Measurements from ENCODE around the gene NFASC.

DNA sequence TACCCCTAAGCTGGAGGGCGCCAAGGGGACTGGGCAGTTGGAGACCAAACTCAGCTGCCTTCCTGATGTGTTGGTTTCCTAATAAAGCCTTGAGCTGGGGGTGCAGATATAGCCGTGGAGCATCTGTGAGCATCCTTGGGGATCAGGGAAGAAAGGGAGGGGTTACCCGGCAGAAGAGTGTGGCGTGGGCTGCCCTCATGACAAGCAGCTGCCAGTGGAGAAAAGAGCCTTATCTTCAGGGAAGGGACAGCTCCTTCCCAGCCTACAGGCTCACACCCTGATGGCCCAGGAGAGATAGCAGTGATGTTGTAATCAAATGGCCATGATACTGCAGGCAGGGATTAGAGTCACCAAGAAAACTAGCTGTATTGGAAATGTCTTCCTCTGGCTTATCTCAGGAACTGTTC is 10.8 kb upstream of the NFASC start:
- TF ChIP-seq EZH2phosphoT487 (IDR thresholded peaks at IDR 0.05; ENCODE audit: borderline replicate concordance, low read depth, low read length): no peak
- TF ChIP-seq, protein P1, sequence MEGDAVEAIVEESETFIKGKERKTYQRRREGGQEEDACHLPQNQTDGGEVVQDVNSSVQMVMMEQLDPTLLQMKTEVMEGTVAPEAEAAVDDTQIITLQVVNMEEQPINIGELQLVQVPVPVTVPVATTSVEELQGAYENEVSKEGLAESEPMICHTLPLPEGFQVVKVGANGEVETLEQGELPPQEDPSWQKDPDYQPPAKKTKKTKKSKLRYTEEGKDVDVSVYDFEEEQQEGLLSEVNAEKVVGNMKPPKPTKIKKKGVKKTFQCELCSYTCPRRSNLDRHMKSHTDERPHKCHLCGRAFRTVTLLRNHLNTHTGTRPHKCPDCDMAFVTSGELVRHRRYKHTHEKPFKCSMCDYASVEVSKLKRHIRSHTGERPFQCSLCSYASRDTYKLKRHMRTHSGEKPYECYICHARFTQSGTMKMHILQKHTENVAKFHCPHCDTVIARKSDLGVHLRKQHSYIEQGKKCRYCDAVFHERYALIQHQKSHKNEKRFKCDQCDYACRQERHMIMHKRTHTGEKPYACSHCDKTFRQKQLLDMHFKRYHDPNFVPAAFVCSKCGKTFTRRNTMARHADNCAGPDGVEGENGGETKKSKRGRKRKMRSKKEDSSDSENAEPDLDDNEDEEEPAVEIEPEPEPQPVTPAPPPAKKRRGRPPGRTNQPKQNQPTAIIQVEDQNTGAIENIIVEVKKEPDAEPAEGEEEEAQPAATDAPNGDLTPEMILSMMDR (conservative IDR thresholded peaks at IDR 0.05; ENCODE audit: low read length): no peak
